HL-60 (cell line): Measurements from ENCODE around the gene HSPB1.

Experiments
- POLR2AphosphoS5 ChIP-seq: IDR thresholded peaks from 2 replicates; pipeline ENCODE4 v1.6.1; 2012; ENCODE audit warnings: low read depth
- REST ChIP-seq: IDR thresholded peaks from 2 replicates; pipeline ENCODE4 v1.6.1; 2012; ENCODE audit warnings: low read depth; ENCODE audit not compliant: insufficient replicate concordance

DNA sequence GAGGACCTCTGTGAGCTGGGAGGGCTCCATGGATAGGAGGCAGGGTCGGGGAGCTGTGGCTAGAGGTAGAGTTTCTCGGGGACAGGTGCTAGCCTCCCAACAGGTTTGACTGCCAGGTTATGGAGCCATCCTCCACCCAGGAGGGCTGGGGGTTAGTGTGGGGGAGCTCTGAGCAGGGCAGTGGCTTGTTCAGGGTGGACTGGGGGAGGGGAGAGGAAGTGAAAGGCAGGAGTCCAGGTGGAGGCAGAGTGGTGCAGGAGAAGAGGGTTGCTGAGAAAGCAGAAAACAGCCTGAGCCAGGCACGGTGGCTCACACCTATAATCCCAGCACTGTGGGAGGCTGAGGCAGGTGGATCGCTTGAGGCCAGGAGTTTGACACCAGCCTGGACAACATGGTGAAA, 40.5 kb upstream of the HSPB1 start:
- TF ChIP-seq POLR2AphosphoS5 (no peak), REST (no peak)
